ENCODE results near the gene ITGA8.

DNA sequence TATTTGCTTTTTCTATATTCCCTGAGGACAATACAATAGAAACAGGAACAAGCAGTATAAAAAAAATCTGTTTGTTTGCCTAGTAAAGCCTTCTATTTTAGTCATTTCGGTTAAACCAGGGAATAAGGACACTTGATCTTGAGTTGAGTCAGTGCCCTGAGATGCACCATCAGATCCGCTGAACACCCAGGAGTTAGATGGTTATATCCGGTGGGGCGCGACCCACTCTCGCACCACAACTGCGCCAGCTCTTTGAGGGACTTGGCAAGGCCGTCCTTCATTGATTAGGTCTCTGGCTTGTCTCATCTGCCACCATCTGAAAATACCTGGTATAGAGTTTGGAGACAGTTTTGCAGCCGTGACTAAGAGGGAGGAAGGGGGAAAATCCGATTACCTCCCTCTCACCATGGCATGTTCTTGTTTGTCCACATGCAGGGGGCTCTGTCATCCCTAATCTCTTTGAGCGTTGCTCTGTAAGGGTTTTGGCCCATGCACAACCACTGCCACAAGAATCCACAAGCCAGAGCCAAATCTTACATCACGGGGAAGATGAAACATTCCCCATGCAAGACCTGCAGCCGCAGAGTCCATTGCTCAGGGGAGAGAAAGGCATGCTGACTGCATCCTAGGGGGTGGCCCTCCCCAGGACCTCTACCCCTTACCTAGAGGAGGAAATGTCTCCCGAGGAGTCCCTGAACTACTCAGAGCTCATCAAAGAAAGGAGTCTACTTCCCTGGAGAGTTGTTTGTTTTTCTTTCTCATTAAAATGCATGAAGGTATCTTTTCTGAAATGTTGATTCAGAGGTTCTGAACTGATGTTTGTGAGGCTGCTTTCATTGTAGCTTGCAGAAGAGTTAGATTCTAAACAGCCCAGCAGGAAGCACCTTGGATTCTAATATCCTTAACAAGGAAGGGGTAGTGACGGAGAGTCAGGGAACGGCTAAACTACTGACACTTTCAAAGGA, 247.0 kb downstream of the ITGA8 start:
- TF ChIP-seq, protein P1, sequence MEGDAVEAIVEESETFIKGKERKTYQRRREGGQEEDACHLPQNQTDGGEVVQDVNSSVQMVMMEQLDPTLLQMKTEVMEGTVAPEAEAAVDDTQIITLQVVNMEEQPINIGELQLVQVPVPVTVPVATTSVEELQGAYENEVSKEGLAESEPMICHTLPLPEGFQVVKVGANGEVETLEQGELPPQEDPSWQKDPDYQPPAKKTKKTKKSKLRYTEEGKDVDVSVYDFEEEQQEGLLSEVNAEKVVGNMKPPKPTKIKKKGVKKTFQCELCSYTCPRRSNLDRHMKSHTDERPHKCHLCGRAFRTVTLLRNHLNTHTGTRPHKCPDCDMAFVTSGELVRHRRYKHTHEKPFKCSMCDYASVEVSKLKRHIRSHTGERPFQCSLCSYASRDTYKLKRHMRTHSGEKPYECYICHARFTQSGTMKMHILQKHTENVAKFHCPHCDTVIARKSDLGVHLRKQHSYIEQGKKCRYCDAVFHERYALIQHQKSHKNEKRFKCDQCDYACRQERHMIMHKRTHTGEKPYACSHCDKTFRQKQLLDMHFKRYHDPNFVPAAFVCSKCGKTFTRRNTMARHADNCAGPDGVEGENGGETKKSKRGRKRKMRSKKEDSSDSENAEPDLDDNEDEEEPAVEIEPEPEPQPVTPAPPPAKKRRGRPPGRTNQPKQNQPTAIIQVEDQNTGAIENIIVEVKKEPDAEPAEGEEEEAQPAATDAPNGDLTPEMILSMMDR (IDR thresholded peaks at IDR 0.05) = no peak
- TF ChIP-seq POLR2A (IDR thresholded peaks at IDR 0.05) (no peak), POLR2AphosphoS5 (IDR thresholded peaks at IDR 0.05) (no peak), EP300 (IDR thresholded peaks at IDR 0.05) (no peak)
